LNCAP (cell line): Measurements from ENCODE around the gene ADGRG2.

ENCODE experiments used
- TF ChIP-seq, protein P1 (sequence below): fragments of 450-650 bp; IDR thresholded peaks from 2 replicates; pipeline ENCODE4 v1.5.1; 2017; ENCODE audit warnings: mild to moderate bottlenecking

Gene ADGRG2

DNA sequence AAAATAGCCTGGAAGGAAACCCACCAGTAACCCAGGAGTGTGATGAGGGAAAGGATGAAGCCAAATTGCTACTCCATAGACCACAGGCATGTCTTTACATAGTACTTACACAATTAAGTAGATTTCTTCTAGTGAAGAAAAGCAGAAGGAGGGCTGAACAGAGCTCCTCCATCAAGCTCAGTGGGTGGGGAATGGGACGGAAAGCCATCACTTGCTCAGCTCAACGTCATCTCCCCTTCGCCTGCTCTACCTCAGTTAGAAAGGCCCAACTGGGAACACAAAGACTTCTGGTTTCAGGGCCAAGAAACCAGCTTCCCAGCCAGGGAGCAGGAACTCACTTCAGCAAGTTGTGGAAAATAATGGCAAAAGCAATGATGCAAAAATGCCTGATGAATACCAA, 36.6 kb downstream of the ADGRG2 start:
- TF ChIP-seq, protein P1, sequence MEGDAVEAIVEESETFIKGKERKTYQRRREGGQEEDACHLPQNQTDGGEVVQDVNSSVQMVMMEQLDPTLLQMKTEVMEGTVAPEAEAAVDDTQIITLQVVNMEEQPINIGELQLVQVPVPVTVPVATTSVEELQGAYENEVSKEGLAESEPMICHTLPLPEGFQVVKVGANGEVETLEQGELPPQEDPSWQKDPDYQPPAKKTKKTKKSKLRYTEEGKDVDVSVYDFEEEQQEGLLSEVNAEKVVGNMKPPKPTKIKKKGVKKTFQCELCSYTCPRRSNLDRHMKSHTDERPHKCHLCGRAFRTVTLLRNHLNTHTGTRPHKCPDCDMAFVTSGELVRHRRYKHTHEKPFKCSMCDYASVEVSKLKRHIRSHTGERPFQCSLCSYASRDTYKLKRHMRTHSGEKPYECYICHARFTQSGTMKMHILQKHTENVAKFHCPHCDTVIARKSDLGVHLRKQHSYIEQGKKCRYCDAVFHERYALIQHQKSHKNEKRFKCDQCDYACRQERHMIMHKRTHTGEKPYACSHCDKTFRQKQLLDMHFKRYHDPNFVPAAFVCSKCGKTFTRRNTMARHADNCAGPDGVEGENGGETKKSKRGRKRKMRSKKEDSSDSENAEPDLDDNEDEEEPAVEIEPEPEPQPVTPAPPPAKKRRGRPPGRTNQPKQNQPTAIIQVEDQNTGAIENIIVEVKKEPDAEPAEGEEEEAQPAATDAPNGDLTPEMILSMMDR: no peak

DNA sequence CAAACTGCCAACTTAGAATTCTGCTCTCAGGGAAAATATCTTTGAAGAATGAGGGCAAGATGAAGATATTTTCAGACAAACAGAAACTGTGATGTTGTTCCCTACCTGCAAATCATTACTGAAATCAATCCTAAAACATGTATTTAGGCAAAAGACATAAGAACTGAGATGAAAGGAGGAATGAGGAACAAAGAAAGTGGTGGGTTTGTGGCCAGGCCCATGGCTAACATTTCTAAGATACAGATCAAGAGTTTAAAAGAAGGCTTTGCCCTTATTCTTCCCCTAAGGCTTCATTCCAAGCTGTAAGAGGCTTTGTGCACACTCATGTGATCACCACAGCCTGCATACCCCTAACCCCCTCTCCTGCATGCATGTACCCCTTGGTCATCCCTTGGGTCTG, 46.5 kb downstream of the ADGRG2 start:
- TF ChIP-seq, protein P1: no peak

GRCh38 chrX:19072372-19072771, 49.9 kb downstream of the ADGRG2 start:
- TF ChIP-seq, protein P1: no peak

- TF ChIP-seq, protein P1: no peak
Observed at GRCh38 chrX:19070555-19070994, 51.7 kb downstream of the ADGRG2 start.

GRCh38 chrX:19065535-19065934, 56.7 kb downstream of the ADGRG2 start:
- TF ChIP-seq, protein P1: no peak

DNA sequence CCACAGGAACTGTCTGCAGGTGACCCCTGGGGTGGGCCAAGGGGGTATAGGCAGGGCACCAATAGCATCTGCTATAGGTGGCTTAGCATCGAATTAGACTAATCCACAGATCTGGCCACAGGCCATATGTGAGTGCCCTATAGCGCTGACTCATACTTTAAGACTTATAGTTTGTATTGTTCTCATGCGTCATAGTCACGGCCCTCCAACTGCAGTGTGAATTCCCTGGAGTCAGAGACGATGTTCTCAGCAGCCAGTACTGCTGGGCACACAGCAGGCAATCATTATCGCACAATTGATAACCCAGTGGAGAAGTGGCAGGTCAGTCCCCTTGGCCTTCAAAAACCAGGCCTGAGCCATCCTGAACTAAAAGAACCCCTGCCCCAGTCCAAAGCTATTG, 58.1 kb downstream of the ADGRG2 start:
- TF ChIP-seq, protein P1: no peak

GRCh38 chrX:19063030-19063429, 59.2 kb downstream of the ADGRG2 start:
- TF ChIP-seq, protein P1: no peak

DNA sequence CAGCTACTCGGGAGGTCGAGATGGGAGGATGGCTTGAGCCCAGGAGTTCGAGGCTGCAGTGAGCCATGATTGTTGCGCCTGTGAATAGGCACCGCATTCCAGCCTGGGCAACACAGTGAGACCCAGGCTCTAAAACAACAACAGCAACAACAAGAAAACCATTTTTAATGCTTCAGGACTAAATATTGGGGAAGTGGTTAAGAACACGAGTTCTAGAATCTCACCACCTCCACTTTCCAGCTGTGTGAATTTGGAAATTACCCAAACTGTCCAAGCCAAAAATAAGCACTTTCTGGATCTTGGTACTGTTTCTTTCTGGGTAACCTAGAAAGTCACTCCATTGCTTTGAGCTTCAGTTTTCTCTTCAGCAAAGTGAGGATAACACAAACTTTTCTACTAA, 63.2 kb downstream of the ADGRG2 start:
- TF ChIP-seq, protein P1: no peak
